HepG2 (cell line): ENCODE results near the gene CA5B.

Experiments
- AKNA ChIP-seq: sonication (generic); formaldehyde crosslinking; IDR thresholded peaks from 2 replicates; pipeline ENCODE4 v1.4.0; 2020; ENCODE audit warnings: missing genetic modification reagents, borderline replicate concordance
- FOXK1 ChIP-seq: sonication (generic); formaldehyde crosslinking; IDR thresholded peaks from 2 replicates; pipeline ENCODE4 v1.4.0; 2020; ENCODE audit warnings: low read depth, missing genetic modification reagents, borderline replicate concordance
- HDAC2 ChIP-seq: sonication (generic); formaldehyde crosslinking; IDR thresholded peaks from 2 replicates; pipeline ENCODE4 v1.4.0; 2020; ENCODE audit warnings: missing genetic modification reagents
- HNF1B ChIP-seq: sonication (generic); formaldehyde crosslinking; IDR thresholded peaks from 2 replicates; pipeline ENCODE4 v1.5.1; 2020; ENCODE audit warnings: mild to moderate bottlenecking, moderate library complexity, missing genetic modification reagents
- MAFK ChIP-seq, 2 experiments: IDR thresholded peaks in 1 of 2; conservative IDR thresholded peaks in 1 of 2; 2 replicates each; pipeline ENCODE4 v1.6.1; 2011; ENCODE audit warnings: improper control_type of control experiment in 2 of 2, low read length in 2 of 2
- PHF20 ChIP-seq: sonication (generic); formaldehyde crosslinking; IDR thresholded peaks from 2 replicates; pipeline ENCODE4 v1.5.0; 2020; ENCODE audit warnings: mild to moderate bottlenecking, missing genetic modification reagents
- RAD21 ChIP-seq: fragments of 450-650 bp; formaldehyde crosslinking; IDR thresholded peaks from 2 replicates; pipeline ENCODE4 v1.5.0; 2020; ENCODE audit warnings: mild to moderate bottlenecking
- ZNF331 ChIP-seq: sonication (generic); formaldehyde crosslinking; IDR thresholded peaks from 2 replicates; pipeline ENCODE4 v1.4.0; 2020; ENCODE audit warnings: missing genetic modification reagents
- ZNF530 ChIP-seq: sonication (generic); formaldehyde crosslinking; IDR thresholded peaks from 2 replicates; pipeline ENCODE4 v1.5.0; 2020; ENCODE audit warnings: low read depth, mild to moderate bottlenecking, missing genetic modification reagents
- ZNF580 ChIP-seq: IDR thresholded peaks from 2 replicates; pipeline ENCODE4 v1.6.1; 2016; ENCODE audit warnings: low read depth, borderline replicate concordance
- ZNF775 ChIP-seq: sonication (generic); formaldehyde crosslinking; IDR thresholded peaks from 2 replicates; pipeline ENCODE4 v1.4.0; 2020; ENCODE audit warnings: missing genetic modification reagents, mild to moderate bottlenecking, moderate library complexity, borderline replicate concordance

GRCh38 chrX:15829217-15829616 lies 91.1 kb downstream of the CA5B start:
- TF ChIP-seq HDAC2 (CRISPR knock-in tag) (no peak), HNF1B (CRISPR knock-in tag) (no peak), FOXK1 (CRISPR knock-in tag) (no peak), ZNF530 (CRISPR knock-in tag) (no peak), AKNA (CRISPR knock-in tag) (no peak), PHF20 (CRISPR knock-in tag) (no peak), ZNF580 (CRISPR knock-in tag) (no peak), RAD21 (CRISPR knock-in tag) (no peak), MAFK (conservative IDR thresholded peaks at IDR 0.05 in 1 of 2, IDR thresholded peaks at IDR 0.05 in 1 of 2; ENCODE audit: low read length in 2 of 2) (no peak), ZNF775 (CRISPR knock-in tag) (no peak), ZNF331 (CRISPR knock-in tag) (no peak)
